Endothelial cell of umbilical vein (primary cell): ENCODE data around the gene CDC14B.
"Not testable (repeated sequence)": the region's sequence is repeated elsewhere in the genome, so short reads cannot be mapped to it uniquely, and the experiment has no call there.

Experiments used
- EZH2 ChIP-seq: IDR thresholded peaks from 2 replicates; pipeline ENCODE4 v1.6.1; 2012; ENCODE audit warnings: borderline replicate concordance, low read depth, mild to moderate bottlenecking, moderate library complexity, low read length, inconsistent platforms; ENCODE audit not compliant: severe bottlenecking
- FOS ChIP-seq: IDR thresholded peaks from 2 replicates; pipeline ENCODE4 v1.6.1; 2011; ENCODE audit warnings: mild to moderate bottlenecking, low read length, moderate library complexity, borderline replicate concordance; ENCODE audit not compliant: insufficient read depth
- MAX ChIP-seq: IDR thresholded peaks from 2 replicates; pipeline ENCODE4 v1.6.1; 2011; ENCODE audit not compliant: insufficient read depth, insufficient read length
- MYC ChIP-seq: IDR thresholded peaks from one replicate; pipeline ENCODE4 v1.6.1; 2011; ENCODE audit warnings: mild to moderate bottlenecking, low read depth, low read length
- POLR2A ChIP-seq: IDR thresholded peaks from 2 replicates; pipeline ENCODE4 v1.6.1; 2012; ENCODE audit warnings: low read depth, mild to moderate bottlenecking, control low read depth, low read length
- POLR2AphosphoS5 ChIP-seq: IDR thresholded peaks from 2 replicates; pipeline ENCODE4 v1.6.1; 2012; ENCODE audit warnings: low read depth, mild to moderate bottlenecking, control low read depth, low read length, moderate library complexity; ENCODE audit not compliant: insufficient read depth
- TF ChIP-seq, protein P1 (sequence below), 2 donors: IDR thresholded peaks; 1 replicate in 1 of 2; 2 replicates in 1 of 2; pipeline ENCODE4 v1.5.1; 2011; ENCODE audit warnings: low read length in 2 of 2, mild to moderate bottlenecking in 2 of 2, moderate library complexity in 2 of 2, control low read depth in 1 of 2, inconsistent platforms in 1 of 2, low read depth in 1 of 2; ENCODE audit not compliant: insufficient read depth in 1 of 2; ENCODE audit errors: extremely low read depth in 1 of 2

DNA sequence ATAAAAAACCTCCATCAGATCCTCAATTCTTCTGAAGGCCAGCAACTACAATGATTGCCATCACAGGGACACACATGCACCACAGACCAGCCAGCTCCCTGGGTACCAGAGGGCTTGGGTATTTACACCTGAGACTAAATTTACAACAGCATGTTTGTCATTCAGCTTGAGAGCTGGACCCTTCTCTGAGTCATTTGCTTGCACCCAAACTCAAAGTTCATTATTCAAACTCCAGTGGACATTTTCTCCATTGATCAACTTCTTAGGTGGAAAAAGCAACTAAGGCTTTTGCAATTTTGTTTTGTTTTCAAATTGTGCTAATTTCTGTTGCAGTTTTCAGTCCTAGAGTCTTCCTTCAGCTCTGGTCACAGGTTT lies 116.3 kb downstream of the CDC14B start:
- TF ChIP-seq, protein P1, sequence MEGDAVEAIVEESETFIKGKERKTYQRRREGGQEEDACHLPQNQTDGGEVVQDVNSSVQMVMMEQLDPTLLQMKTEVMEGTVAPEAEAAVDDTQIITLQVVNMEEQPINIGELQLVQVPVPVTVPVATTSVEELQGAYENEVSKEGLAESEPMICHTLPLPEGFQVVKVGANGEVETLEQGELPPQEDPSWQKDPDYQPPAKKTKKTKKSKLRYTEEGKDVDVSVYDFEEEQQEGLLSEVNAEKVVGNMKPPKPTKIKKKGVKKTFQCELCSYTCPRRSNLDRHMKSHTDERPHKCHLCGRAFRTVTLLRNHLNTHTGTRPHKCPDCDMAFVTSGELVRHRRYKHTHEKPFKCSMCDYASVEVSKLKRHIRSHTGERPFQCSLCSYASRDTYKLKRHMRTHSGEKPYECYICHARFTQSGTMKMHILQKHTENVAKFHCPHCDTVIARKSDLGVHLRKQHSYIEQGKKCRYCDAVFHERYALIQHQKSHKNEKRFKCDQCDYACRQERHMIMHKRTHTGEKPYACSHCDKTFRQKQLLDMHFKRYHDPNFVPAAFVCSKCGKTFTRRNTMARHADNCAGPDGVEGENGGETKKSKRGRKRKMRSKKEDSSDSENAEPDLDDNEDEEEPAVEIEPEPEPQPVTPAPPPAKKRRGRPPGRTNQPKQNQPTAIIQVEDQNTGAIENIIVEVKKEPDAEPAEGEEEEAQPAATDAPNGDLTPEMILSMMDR (IDR thresholded peaks at IDR 0.05; ENCODE audit: extremely low read depth in 1 of 2, insufficient read depth in 1 of 2, low read depth in 1 of 2, low read length in 2 of 2) = not testable (repeated sequence)
- not testable (repeated sequence) for TF ChIP-seq EZH2, POLR2AphosphoS5, FOS, POLR2A, MYC, MAX
